ENCODE results near the gene CLIC5. TPM values are rescaled to one million over a fixed set of nuclear protein-coding genes. Genes with fewer than 3 reads are reported as not detected.

CLIC5 gene
- polyA plus RNA-seq, 3 donors = not detected

DNA sequence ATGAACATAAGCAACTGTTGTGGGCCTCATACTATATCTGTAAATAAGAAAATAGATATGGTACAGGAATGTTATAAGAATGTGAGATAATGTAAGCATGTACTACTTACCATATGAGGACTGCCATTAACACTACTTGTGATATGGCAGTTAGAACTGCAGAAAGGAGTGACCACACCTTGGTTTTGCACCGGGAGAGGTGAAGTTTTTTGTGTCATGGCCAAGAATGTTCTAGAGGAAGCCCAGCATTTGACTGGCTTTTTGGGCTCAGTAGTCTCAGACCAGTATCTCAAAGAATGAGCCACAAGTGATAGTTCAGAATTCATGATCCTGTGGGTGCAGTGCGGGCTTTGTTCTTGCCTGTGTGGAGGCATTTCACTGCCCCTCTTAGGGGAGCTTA, 123.5 kb downstream of the CLIC5 start:
- H3K9me3 ChIP-seq (replicated peaks in 1 of 2; ENCODE audit: control insufficient read depth in 1 of 2, insufficient read depth in 1 of 2, low read length in 2 of 2) = no peaks in the 10 kb centered on the region
- no peaks in the 10 kb centered on the region for H3K27me3 ChIP-seq (ENCODE audit: control insufficient read depth in 2 of 2, insufficient read depth in 2 of 2, low read length in 2 of 2)
- Mint-ChIP-seq H3K4me1 (peaks cover 8% of the 10 kb centered on the region), H3K27me3 (ENCODE audit: low read depth in 3 of 3) (peaks cover 0 to 2% (median 0%) of the 10 kb centered on the region in 3 donors), H3K36me3 (no peaks in the 10 kb centered on the region), H3K27ac (no peak overlapping the region), H3K9me3 (peaks cover 0 to 7% (median 0%) of the 10 kb centered on the region in 7 donors), H3K4me3 (no peak overlapping the region)
- no peaks in the 10 kb centered on the region for H3K79me2 ChIP-seq (ENCODE audit: insufficient read depth, low read length)
- no peak overlapping the region for H3K4me2 ChIP-seq (replicated peaks; ENCODE audit: extremely low read depth, low read length, poor library complexity, severe bottlenecking)
- H3K4me3 ChIP-seq (replicated peaks in 1 of 3; ENCODE audit: low read depth in 2 of 3, low read length in 3 of 3) = no peak overlapping the region
- WGBS (ENCODE audit: insufficient coverage) = 100% methylated on average over 1 of the region's 2 CpGs
- DNase-seq = no peak
- H4K20me1 ChIP-seq (ENCODE audit: insufficient read depth, low read length) = no peaks in the 10 kb centered on the region
- intact Hi-C loops (cut with micrococcal nuclease) = no loop called here
- no peak overlapping the region for H3K9ac ChIP-seq (ENCODE audit: insufficient read depth, low read length, poor library complexity, severe bottlenecking)
- no peaks in the 10 kb centered on the region for H3K36me3 ChIP-seq (replicated peaks in 1 of 2; ENCODE audit: control insufficient read depth in 1 of 2, insufficient read depth in 2 of 2, low read length in 2 of 2)
- H3K27ac ChIP-seq (ENCODE audit: low read depth in 1 of 2, low read length in 2 of 2) = no peak overlapping the region
- H2AFZ ChIP-seq (ENCODE audit: insufficient read depth, low read depth, low read length, poor library complexity, severe bottlenecking) = no peak overlapping the region
- peaks cover 0 to 4% of the 10 kb centered on the region in 2 donors for H3K4me1 ChIP-seq (ENCODE audit: control insufficient read depth in 1 of 2, insufficient read depth in 2 of 2, low read length in 2 of 2)
- TF ChIP-seq, protein P1, sequence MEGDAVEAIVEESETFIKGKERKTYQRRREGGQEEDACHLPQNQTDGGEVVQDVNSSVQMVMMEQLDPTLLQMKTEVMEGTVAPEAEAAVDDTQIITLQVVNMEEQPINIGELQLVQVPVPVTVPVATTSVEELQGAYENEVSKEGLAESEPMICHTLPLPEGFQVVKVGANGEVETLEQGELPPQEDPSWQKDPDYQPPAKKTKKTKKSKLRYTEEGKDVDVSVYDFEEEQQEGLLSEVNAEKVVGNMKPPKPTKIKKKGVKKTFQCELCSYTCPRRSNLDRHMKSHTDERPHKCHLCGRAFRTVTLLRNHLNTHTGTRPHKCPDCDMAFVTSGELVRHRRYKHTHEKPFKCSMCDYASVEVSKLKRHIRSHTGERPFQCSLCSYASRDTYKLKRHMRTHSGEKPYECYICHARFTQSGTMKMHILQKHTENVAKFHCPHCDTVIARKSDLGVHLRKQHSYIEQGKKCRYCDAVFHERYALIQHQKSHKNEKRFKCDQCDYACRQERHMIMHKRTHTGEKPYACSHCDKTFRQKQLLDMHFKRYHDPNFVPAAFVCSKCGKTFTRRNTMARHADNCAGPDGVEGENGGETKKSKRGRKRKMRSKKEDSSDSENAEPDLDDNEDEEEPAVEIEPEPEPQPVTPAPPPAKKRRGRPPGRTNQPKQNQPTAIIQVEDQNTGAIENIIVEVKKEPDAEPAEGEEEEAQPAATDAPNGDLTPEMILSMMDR (IDR thresholded peaks at IDR 0.05) = no peak

DNA sequence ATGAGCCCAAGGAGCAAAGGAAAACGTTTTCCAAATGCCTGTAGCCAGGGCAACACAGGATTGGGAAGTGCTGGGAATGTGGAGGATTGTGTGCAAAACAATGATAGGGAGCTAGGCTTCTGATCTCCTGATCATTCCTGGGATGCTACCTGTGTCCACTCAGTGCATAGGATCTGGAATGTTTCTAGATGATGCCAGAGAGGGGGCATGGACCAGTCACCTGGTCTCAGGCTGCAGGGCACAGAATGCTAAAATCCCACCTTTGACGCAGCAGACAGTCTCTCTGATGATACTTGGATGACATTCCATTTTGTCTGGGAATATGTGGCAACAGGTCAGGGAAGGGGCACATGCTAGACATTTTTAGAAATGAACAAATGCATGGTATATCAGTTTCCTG, 128.9 kb downstream of the CLIC5 start:
- Mint-ChIP-seq H3K4me1 (peaks cover under 1% of the 10 kb centered on the region), H3K27ac (peak overlapping the region in 1 of 7 donors; percentile 44), H3K27me3 (ENCODE audit: low read depth in 3 of 3) (peaks cover 0 to 7% (median 0%) of the 10 kb centered on the region in 3 donors), H3K9me3 (peaks cover 0 to 2% (median 0%) of the 10 kb centered on the region in 7 donors), H3K36me3 (no peaks in the 10 kb centered on the region), H3K4me3 (no peak overlapping the region)
- Histone ChIP-seq H3K4me3 (replicated peaks in 1 of 3; ENCODE audit: low read depth in 2 of 3, low read length in 3 of 3) (no peak overlapping the region), H3K9me3 (replicated peaks in 1 of 2; ENCODE audit: control insufficient read depth in 1 of 2, insufficient read depth in 1 of 2, low read length in 2 of 2) (no peaks in the 10 kb centered on the region), H3K27ac (ENCODE audit: low read depth in 1 of 2, low read length in 2 of 2) (no peak overlapping the region), H3K36me3 (replicated peaks in 1 of 2; ENCODE audit: control insufficient read depth in 1 of 2, insufficient read depth in 2 of 2, low read length in 2 of 2) (no peaks in the 10 kb centered on the region), H2AFZ (ENCODE audit: insufficient read depth, low read depth, low read length, poor library complexity, severe bottlenecking) (no peak overlapping the region), H3K27me3 (ENCODE audit: control insufficient read depth in 2 of 2, insufficient read depth in 2 of 2, low read length in 2 of 2) (no peaks in the 10 kb centered on the region), H3K79me2 (ENCODE audit: insufficient read depth, low read length) (no peaks in the 10 kb centered on the region), H3K9ac (ENCODE audit: insufficient read depth, low read length, poor library complexity, severe bottlenecking) (no peak overlapping the region), H4K20me1 (ENCODE audit: insufficient read depth, low read length) (no peaks in the 10 kb centered on the region), H3K4me1 (ENCODE audit: control insufficient read depth in 1 of 2, insufficient read depth in 2 of 2, low read length in 2 of 2) (no peaks in the 10 kb centered on the region), H3K4me2 (replicated peaks; ENCODE audit: extremely low read depth, low read length, poor library complexity, severe bottlenecking) (no peak overlapping the region)
- TF ChIP-seq, protein P1 (IDR thresholded peaks at IDR 0.05) = no peak
- DNase-seq = no peak
- intact Hi-C loops (cut with micrococcal nuclease) = no loop called here
- 79% methylated on average over 2 of the region's 2 CpGs for WGBS (ENCODE audit: insufficient coverage)

Measured in CD14-positive monocyte (primary cell).